Measurements from ENCODE around the gene GRM4. TPM values are rescaled to one million over a fixed set of nuclear protein-coding genes. Genes with fewer than 3 reads are reported as not detected.
A peak's percentile ranks its signal among the peaks of the same experiment; 100 is the strongest.

The GRM4 gene
- polyA plus RNA-seq, 4 donors = 0.07 to 0.09 TPM; not detected in 2

- H3K4me1 ChIP-seq (ENCODE audit: control insufficient read depth in 3 of 3, insufficient read depth in 2 of 3, low read depth in 1 of 3, low read length in 2 of 3) = no peaks in the 10 kb centered on the region
- H3K27ac ChIP-seq (ENCODE audit: low read depth in 1 of 3, low read length in 2 of 3) = no peak overlapping the region
- no peaks in the 10 kb centered on the region for H3K27me3 ChIP-seq (ENCODE audit: control insufficient read depth in 3 of 3, insufficient read depth in 3 of 3, low read length in 3 of 3)
- H3K36me3 ChIP-seq (ENCODE audit: control insufficient read depth in 3 of 3, insufficient read depth in 2 of 3, low read depth in 1 of 3, low read length in 3 of 3) = no peaks in the 10 kb centered on the region
- no peak overlapping the region for H3K4me3 ChIP-seq (ENCODE audit: low read depth in 1 of 3, low read length in 3 of 3)
- FAIRE-seq = no peak
- peaks cover 0 to 9% of the 10 kb centered on the region in 2 donors for H3K9me3 ChIP-seq (ENCODE audit: control insufficient read depth in 2 of 2, insufficient read depth in 1 of 2, low read depth in 1 of 2, low read length in 1 of 2)
- WGBS, 3 donors = 40 to 51% (median 42%) methylated on average over 16 to 17 of the region's 17 CpGs
- peak; percentile 44 to 54 for DNase-seq
Measured at GRCh38 chr6:34027445-34027936, 118.4 kb downstream of the GRM4 start.

DNA sequence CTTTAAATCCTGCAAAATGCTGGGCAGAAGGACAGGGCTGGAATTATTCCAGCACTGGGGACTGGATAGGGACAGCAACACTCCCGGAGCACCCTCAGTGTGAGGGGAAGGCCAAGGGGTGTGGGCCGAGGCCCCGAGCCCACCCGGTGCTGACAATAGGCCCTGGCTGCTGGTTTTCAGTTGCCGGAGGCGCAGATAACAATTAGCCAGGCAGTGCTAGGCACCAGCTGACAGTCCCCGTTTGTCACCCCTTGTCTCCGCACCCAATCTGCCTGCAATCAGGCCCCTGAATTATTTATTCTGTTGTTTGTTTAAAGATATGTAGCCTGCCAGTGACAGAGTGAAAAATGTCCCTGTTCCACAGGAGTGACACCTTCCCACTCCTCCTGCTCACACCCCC lies 120.0 kb downstream of the GRM4 start:
- 48 to 67% (median 58%) methylated on average over 8 of the region's 8 CpGs for WGBS, 3 donors
- Histone ChIP-seq H3K4me1 (ENCODE audit: control insufficient read depth in 3 of 3, insufficient read depth in 2 of 3, low read depth in 1 of 3, low read length in 2 of 3) (no peaks in the 10 kb centered on the region), H3K9me3 (ENCODE audit: control insufficient read depth in 2 of 2, insufficient read depth in 1 of 2, low read depth in 1 of 2, low read length in 1 of 2) (peaks cover 0 to 9% of the 10 kb centered on the region in 2 donors), H3K4me3 (ENCODE audit: low read depth in 1 of 3, low read length in 3 of 3) (no peak overlapping the region), H3K27me3 (ENCODE audit: control insufficient read depth in 3 of 3, insufficient read depth in 3 of 3, low read length in 3 of 3) (no peaks in the 10 kb centered on the region), H3K27ac (ENCODE audit: low read depth in 1 of 3, low read length in 2 of 3) (no peak overlapping the region), H3K36me3 (ENCODE audit: control insufficient read depth in 3 of 3, insufficient read depth in 2 of 3, low read depth in 1 of 3, low read length in 3 of 3) (no peaks in the 10 kb centered on the region)
- DNase-seq (no peak), FAIRE-seq (no peak)

GRCh38 chr6:34025112-34025807 lies 120.6 kb downstream of the GRM4 start:
- 77 to 79% (median 79%) methylated on average over 8 of the region's 8 CpGs for WGBS, 3 donors
- no peaks in the 10 kb centered on the region for H3K4me1 ChIP-seq (ENCODE audit: control insufficient read depth in 3 of 3, insufficient read depth in 2 of 3, low read depth in 1 of 3, low read length in 2 of 3)

DNA sequence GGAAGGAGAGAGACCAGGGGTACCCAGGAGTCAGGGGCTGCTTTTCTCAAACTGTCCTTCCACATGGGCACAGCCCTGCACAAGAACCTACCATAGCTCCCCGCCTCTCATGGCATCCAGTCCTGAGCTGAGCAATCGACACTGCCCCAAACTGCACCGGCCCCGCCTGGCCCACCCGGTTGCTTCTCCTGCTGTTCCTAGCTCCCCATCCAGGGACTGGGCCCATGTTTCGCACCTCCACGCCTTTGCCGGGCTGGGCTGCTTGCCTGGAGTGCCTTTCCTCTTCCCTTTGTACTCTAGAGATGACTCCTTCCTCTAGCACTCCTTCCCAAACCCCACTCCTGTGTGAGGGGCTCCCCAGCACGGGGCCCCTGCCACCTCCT lies 123.0 kb downstream of the GRM4 start:
- DNase-seq (no peak), FAIRE-seq (no peak)
- H3K9me3 ChIP-seq (ENCODE audit: control insufficient read depth in 2 of 2, insufficient read depth in 1 of 2, low read depth in 1 of 2, low read length in 1 of 2) = peaks cover 0 to 9% of the 10 kb centered on the region in 2 donors
- H3K4me3 ChIP-seq (ENCODE audit: low read depth in 1 of 3, low read length in 3 of 3) = no peak overlapping the region
- no peaks in the 10 kb centered on the region for H3K36me3 ChIP-seq (ENCODE audit: control insufficient read depth in 3 of 3, insufficient read depth in 2 of 3, low read depth in 1 of 3, low read length in 3 of 3)
- H3K27me3 ChIP-seq (ENCODE audit: control insufficient read depth in 3 of 3, insufficient read depth in 3 of 3, low read length in 3 of 3) = no peaks in the 10 kb centered on the region
- H3K4me1 ChIP-seq (ENCODE audit: control insufficient read depth in 3 of 3, insufficient read depth in 2 of 3, low read depth in 1 of 3, low read length in 2 of 3) = no peaks in the 10 kb centered on the region
- WGBS, 3 donors = 56 to 81% (median 73%) methylated on average over 9 of the region's 9 CpGs
- H3K27ac ChIP-seq (ENCODE audit: low read depth in 1 of 3, low read length in 2 of 3) = no peak overlapping the region

More at GRCh38 chr6:34025112-34025807, 120.6 kb downstream of the GRM4 start:
- DNase-seq (no peak), FAIRE-seq (no peak)
- H3K36me3 ChIP-seq (ENCODE audit: control insufficient read depth in 3 of 3, insufficient read depth in 2 of 3, low read depth in 1 of 3, low read length in 3 of 3) = no peaks in the 10 kb centered on the region
- peaks cover 0 to 9% of the 10 kb centered on the region in 2 donors for H3K9me3 ChIP-seq (ENCODE audit: control insufficient read depth in 2 of 2, insufficient read depth in 1 of 2, low read depth in 1 of 2, low read length in 1 of 2)
- H3K27ac ChIP-seq (ENCODE audit: low read depth in 1 of 3, low read length in 2 of 3) = no peak overlapping the region
- no peak overlapping the region for H3K4me3 ChIP-seq (ENCODE audit: low read depth in 1 of 3, low read length in 3 of 3)
- H3K27me3 ChIP-seq (ENCODE audit: control insufficient read depth in 3 of 3, insufficient read depth in 3 of 3, low read length in 3 of 3) = no peaks in the 10 kb centered on the region

- Histone ChIP-seq H3K27me3 (ENCODE audit: control insufficient read depth in 3 of 3, insufficient read depth in 3 of 3, low read length in 3 of 3) (no peaks in the 10 kb centered on the region), H3K36me3 (ENCODE audit: control insufficient read depth in 3 of 3, insufficient read depth in 2 of 3, low read depth in 1 of 3, low read length in 3 of 3) (no peaks in the 10 kb centered on the region), H3K27ac (ENCODE audit: low read depth in 1 of 3, low read length in 2 of 3) (no peak overlapping the region), H3K9me3 (ENCODE audit: control insufficient read depth in 2 of 2, insufficient read depth in 1 of 2, low read depth in 1 of 2, low read length in 1 of 2) (peaks cover 0 to 9% of the 10 kb centered on the region in 2 donors), H3K4me1 (ENCODE audit: control insufficient read depth in 3 of 3, insufficient read depth in 2 of 3, low read depth in 1 of 3, low read length in 2 of 3) (no peaks in the 10 kb centered on the region), H3K4me3 (ENCODE audit: low read depth in 1 of 3, low read length in 3 of 3) (no peak overlapping the region)
- DNase-seq (peak in 1 of 2 donors; percentile 12), FAIRE-seq (no peak)
- 13 to 60% (median 35%) methylated on average over 19 to 22 of the region's 22 CpGs for WGBS, 3 donors
Measured at GRCh38 chr6:34022250-34022872, 123.5 kb downstream of the GRM4 start.

- H3K36me3 ChIP-seq (ENCODE audit: control insufficient read depth in 3 of 3, insufficient read depth in 2 of 3, low read depth in 1 of 3, low read length in 3 of 3) = no peaks in the 10 kb centered on the region
- H3K4me1 ChIP-seq (ENCODE audit: control insufficient read depth in 3 of 3, insufficient read depth in 2 of 3, low read depth in 1 of 3, low read length in 2 of 3) = no peaks in the 10 kb centered on the region
- H3K27me3 ChIP-seq (ENCODE audit: control insufficient read depth in 3 of 3, insufficient read depth in 3 of 3, low read length in 3 of 3) = no peaks in the 10 kb centered on the region
- 20 to 50% (median 49%) methylated on average over 19 of the region's 19 CpGs for WGBS, 3 donors
- FAIRE-seq = no peak
- peak; percentile 34 to 43 for DNase-seq
- H3K4me3 ChIP-seq (ENCODE audit: low read depth in 1 of 3, low read length in 3 of 3) = no peak overlapping the region
- H3K9me3 ChIP-seq (ENCODE audit: control insufficient read depth in 2 of 2, insufficient read depth in 1 of 2, low read depth in 1 of 2, low read length in 1 of 2) = peaks cover 0 to 9% of the 10 kb centered on the region in 2 donors
- H3K27ac ChIP-seq (ENCODE audit: low read depth in 1 of 3, low read length in 2 of 3) = no peak overlapping the region
Measured at GRCh38 chr6:34021554-34022190, 124.2 kb downstream of the GRM4 start.

DNA sequence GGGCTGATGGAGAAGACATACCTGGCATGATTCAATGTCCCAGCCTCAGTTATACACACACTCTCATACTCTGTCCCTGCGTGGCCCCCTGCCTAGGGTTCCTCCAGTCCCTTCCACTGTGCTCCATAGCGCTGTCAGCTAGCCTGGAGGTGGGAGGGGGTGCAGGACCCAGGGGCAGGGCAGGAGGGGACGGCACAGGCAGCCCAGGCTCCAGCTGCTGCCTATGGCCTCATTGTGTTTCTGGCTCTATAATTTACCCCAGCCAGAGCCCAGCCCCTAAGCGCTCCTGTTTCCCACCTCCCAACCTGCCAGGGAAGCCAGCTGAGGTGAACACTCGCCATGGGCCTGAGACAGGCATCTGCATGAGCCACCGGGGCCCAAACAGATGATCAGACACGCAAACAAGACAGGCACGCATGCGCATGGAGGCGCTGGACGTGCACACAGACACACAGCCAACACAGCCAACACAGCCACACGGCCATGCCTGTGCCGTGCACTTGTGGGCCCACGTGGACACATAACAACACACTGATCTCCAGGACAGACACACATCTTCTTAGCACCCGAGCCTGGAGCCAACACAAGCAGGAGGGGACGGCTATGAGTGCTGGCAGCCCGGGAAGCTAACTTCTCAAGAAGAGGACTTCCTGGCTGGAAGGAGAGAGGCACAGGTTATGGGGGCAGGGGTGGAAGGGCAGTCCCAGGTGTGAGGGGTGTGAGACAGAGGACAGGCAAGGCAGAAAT lies 124.9 kb downstream of the GRM4 start:
- no peak overlapping the region for H3K27ac ChIP-seq (ENCODE audit: low read depth in 1 of 3, low read length in 2 of 3)
- H3K4me3 ChIP-seq (ENCODE audit: low read depth in 1 of 3, low read length in 3 of 3) = no peak overlapping the region
- WGBS, 3 donors = 75 to 81% (median 80%) methylated on average over 17 of the region's 17 CpGs
- H3K36me3 ChIP-seq (ENCODE audit: control insufficient read depth in 3 of 3, insufficient read depth in 2 of 3, low read depth in 1 of 3, low read length in 3 of 3) = no peaks in the 10 kb centered on the region
- H3K27me3 ChIP-seq (ENCODE audit: control insufficient read depth in 3 of 3, insufficient read depth in 3 of 3, low read length in 3 of 3) = no peaks in the 10 kb centered on the region
- H3K4me1 ChIP-seq (ENCODE audit: control insufficient read depth in 3 of 3, insufficient read depth in 2 of 3, low read depth in 1 of 3, low read length in 2 of 3) = no peaks in the 10 kb centered on the region
- no peak for FAIRE-seq
- DNase-seq = no peak
- peaks cover 0 to 13% of the 10 kb centered on the region in 2 donors for H3K9me3 ChIP-seq (ENCODE audit: control insufficient read depth in 2 of 2, insufficient read depth in 1 of 2, low read depth in 1 of 2, low read length in 1 of 2)

DNA sequence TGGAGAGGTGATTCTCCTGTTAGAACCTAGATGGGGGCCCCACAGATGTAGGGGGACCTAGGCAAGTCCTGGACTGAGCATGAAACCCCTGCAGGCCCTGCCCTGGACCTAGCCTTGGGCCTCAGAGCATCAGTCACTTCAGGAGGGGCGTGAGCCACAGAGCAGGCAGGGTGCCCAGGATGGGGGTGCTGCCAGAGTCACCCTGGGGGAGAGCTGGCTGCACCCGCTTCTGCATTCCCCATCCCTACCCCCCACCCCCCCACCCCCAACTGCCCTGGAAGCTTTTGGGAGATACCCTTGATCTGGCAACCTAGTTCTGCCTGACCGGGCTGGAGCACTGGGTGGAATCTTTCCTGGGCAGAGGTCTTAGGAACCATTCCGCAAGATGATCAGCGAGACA lies 125.6 kb downstream of the GRM4 start:
- Histone ChIP-seq H3K9me3 (ENCODE audit: control insufficient read depth in 2 of 2, insufficient read depth in 1 of 2, low read depth in 1 of 2, low read length in 1 of 2) (peaks cover 0 to 13% of the 10 kb centered on the region in 2 donors), H3K27me3 (ENCODE audit: control insufficient read depth in 3 of 3, insufficient read depth in 3 of 3, low read length in 3 of 3) (no peaks in the 10 kb centered on the region), H3K4me3 (ENCODE audit: low read depth in 1 of 3, low read length in 3 of 3) (no peak overlapping the region), H3K27ac (ENCODE audit: low read depth in 1 of 3, low read length in 2 of 3) (no peak overlapping the region), H3K36me3 (ENCODE audit: control insufficient read depth in 3 of 3, insufficient read depth in 2 of 3, low read depth in 1 of 3, low read length in 3 of 3) (no peaks in the 10 kb centered on the region), H3K4me1 (ENCODE audit: control insufficient read depth in 3 of 3, insufficient read depth in 2 of 3, low read depth in 1 of 3, low read length in 2 of 3) (no peaks in the 10 kb centered on the region)
- no peak for FAIRE-seq
- DNase-seq = no peak
- 89 to 92% (median 90%) methylated on average over 5 of the region's 5 CpGs for WGBS, 3 donors

Measured in small intestine (tissue), 7 donors.